RWPE2 (cell line): Measurements from ENCODE around the gene USP38.
"Not testable (repeated sequence)": the region's sequence is repeated elsewhere in the genome, so short reads cannot be mapped to it uniquely, and the experiment has no call there.

Experiments used
- ATAC-seq: fragments of 200-7000 bp; cut with Tn5 transposase; 3 replicates; pipeline ENCODE4 v1.9.1; 2021; ENCODE audit warnings: low read depth
- DNase-seq: peaks from one replicate; pipeline ENCODE4 v3.0.0-alpha.2; 2020; ENCODE audit warnings: low spot score
- H3K27ac ChIP-seq: fragments of 450-650 bp; 2 replicates; pipeline ENCODE4 v1.5.1; 2017; ENCODE audit warnings: mild to moderate bottlenecking; ENCODE audit not compliant: poor library complexity, severe bottlenecking
- H3K27me3 ChIP-seq: fragments of 250-450 bp; sonication (Bioruptor Pico); 2 replicates; pipeline ENCODE4 v1.5.1; 2021; ENCODE audit warnings: mild to moderate bottlenecking, moderate library complexity; ENCODE audit not compliant: insufficient read depth, poor library complexity, severe bottlenecking
- H3K36me3 ChIP-seq: fragments of 250-450 bp; sonication (Bioruptor Pico); 2 replicates; pipeline ENCODE4 v1.5.1; 2020; ENCODE audit warnings: low read depth, mild to moderate bottlenecking, moderate library complexity
- H3K4me1 ChIP-seq: fragments of 250-450 bp; sonication (Bioruptor Pico); 2 replicates; pipeline ENCODE4 v1.5.1; 2021; ENCODE audit warnings: mild to moderate bottlenecking, moderate library complexity; ENCODE audit not compliant: insufficient read depth, poor library complexity, severe bottlenecking
- H3K4me3 ChIP-seq: fragments of 250-450 bp; sonication (Bioruptor Pico); 2 replicates; pipeline ENCODE4 v1.5.1; 2021; ENCODE audit warnings: mild to moderate bottlenecking, moderate library complexity; ENCODE audit not compliant: severe bottlenecking
- H3K9me3 ChIP-seq: fragments of 250-450 bp; sonication (Bioruptor Pico); 2 replicates; pipeline ENCODE4 v1.5.1; 2021; ENCODE audit warnings: mild to moderate bottlenecking, moderate library complexity; ENCODE audit not compliant: severe bottlenecking
- TF ChIP-seq, protein P1 (sequence below): fragments of 450-650 bp; IDR thresholded peaks from one replicate; pipeline ENCODE4 v1.5.1; 2017; ENCODE audit warnings: mild to moderate bottlenecking, moderate library complexity; ENCODE audit not compliant: poor library complexity, severe bottlenecking

USP38 gene

DNA sequence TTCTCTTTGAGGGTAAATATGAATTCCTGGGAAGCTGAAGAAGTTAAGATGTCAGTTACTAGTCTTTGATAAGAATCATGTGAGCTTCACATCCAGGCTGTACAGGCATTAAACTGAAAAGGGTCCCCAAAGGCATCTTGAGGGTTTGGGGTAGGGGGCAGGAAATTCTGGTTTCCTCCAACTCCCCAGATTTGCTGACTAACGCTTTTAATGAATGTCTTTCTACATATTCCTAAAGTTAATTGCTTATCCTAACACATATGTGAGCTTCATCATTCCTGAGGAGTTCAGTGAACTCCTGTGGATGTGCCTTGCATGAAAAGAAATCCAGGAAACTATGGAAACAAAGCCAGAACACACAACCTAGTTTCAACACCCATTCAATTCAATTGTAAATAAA, 78.1 kb downstream of the USP38 start:
- Histone ChIP-seq H3K4me3 (no peak overlapping the region), H3K9me3 (no peaks in the 10 kb centered on the region), H3K27me3 (no peaks in the 10 kb centered on the region), H3K4me1 (no peaks in the 10 kb centered on the region), H3K36me3 (no peaks in the 10 kb centered on the region), H3K27ac (no peak overlapping the region)
- DNase-seq (no peak), ATAC-seq (no peak)
- TF ChIP-seq, protein P1, sequence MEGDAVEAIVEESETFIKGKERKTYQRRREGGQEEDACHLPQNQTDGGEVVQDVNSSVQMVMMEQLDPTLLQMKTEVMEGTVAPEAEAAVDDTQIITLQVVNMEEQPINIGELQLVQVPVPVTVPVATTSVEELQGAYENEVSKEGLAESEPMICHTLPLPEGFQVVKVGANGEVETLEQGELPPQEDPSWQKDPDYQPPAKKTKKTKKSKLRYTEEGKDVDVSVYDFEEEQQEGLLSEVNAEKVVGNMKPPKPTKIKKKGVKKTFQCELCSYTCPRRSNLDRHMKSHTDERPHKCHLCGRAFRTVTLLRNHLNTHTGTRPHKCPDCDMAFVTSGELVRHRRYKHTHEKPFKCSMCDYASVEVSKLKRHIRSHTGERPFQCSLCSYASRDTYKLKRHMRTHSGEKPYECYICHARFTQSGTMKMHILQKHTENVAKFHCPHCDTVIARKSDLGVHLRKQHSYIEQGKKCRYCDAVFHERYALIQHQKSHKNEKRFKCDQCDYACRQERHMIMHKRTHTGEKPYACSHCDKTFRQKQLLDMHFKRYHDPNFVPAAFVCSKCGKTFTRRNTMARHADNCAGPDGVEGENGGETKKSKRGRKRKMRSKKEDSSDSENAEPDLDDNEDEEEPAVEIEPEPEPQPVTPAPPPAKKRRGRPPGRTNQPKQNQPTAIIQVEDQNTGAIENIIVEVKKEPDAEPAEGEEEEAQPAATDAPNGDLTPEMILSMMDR = no peak

DNA sequence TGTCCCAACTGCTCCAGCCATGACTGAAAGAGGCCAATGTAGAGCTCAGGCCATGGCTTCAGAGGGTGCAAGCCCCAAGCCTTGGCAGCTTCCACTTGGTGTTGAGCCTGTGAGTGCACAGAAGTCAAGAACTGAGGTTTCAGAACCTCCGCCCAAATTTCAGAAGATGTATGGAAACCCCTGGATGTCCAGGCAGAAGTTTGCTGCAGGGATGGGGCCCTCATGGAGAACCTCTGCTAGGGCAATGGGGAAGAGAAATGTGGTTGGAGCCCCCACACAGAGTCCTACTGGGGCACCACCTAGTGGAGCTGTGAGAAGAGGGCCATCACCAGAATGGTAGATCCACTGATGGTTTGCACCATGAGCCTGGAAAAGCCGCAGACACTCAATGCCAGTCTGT, 83.0 kb downstream of the USP38 start:
- H3K9me3 ChIP-seq, ATAC-seq, H3K4me3 ChIP-seq, H3K27ac ChIP-seq, H3K4me1 ChIP-seq, H3K27me3 ChIP-seq, H3K36me3 ChIP-seq, DNase-seq: not testable (repeated sequence)

DNA sequence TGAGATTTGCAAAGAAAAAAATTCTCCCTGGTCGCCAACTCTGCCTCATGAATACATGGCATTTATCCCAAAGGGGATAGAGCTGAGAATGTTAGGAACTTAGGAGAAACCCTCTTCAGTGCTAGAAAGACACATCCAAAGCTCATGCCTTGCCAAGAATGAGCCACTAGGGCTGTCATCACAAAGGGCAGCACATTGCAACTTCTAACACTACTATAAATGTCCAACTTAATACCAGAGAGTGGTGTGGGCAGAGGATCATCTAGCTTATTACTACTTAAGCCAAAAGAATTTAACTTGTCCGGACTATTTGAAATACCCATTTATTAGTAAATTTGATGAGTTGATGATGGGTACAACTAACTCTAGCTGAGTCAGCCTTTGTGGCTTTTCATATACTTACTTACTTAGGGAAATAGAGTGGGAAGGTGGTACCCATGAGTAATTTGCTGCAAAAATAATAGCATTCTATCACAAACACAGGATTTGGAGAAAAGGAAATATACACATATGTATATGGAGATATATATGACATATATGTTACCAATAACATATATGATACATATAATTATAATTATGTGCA, 85.6 kb downstream of the USP38 start:
- Histone ChIP-seq H3K27me3 (no peaks in the 10 kb centered on the region), H3K4me3 (no peak overlapping the region), H3K4me1 (no peaks in the 10 kb centered on the region), H3K9me3 (no peaks in the 10 kb centered on the region), H3K27ac (no peak overlapping the region), H3K36me3 (no peaks in the 10 kb centered on the region)
- TF ChIP-seq, protein P1 = no peak
- DNase-seq = no peak
- no peak for ATAC-seq
